Astrocyte (in vitro differentiated cells and primary cell): ENCODE data around the gene C6orf136. TPM values are rescaled to one million over a fixed set of nuclear protein-coding genes. Genes with fewer than 3 reads are reported as not detected.

Experiments
- DNase-seq: peaks from one replicate; pipeline ENCODE4 v3.0.0-alpha.2; 2010; ENCODE audit warnings: low read depth
- FAIRE-seq: peaks from 2 replicates; lab custom pipeline; 2011; peaks lifted over from hg19 to GRCh38; lab: Jason Lieb, UNC
- H2AFZ ChIP-seq: 2 replicates; pipeline ENCODE4 v1.6.0; 2012; ENCODE audit warnings: low read depth, low read length, inconsistent platforms
- H3K27ac ChIP-seq: 2 replicates; pipeline ENCODE4 v1.5.1; 2011; ENCODE audit warnings: low read depth, low read length, inconsistent platforms
- H3K27me3 ChIP-seq: 2 replicates; pipeline ENCODE4 v1.6.0; 2011; ENCODE audit warnings: low read length, inconsistent platforms; ENCODE audit not compliant: insufficient read depth
- H3K36me3 ChIP-seq: 2 replicates; pipeline ENCODE4 v1.5.1; 2011; ENCODE audit warnings: low read length, inconsistent platforms; ENCODE audit not compliant: insufficient read depth
- H3K4me1 ChIP-seq: 2 replicates; pipeline ENCODE4 v1.5.1; 2011; ENCODE audit warnings: low read length, inconsistent platforms; ENCODE audit not compliant: insufficient read depth
- H3K4me2 ChIP-seq: 2 replicates; pipeline ENCODE4 v1.6.0; 2012; ENCODE audit warnings: low read length, inconsistent platforms
- H3K4me3 ChIP-seq: 2 replicates; pipeline ENCODE4 v1.5.1; 2011; ENCODE audit warnings: low read depth, mild to moderate bottlenecking, low read length, inconsistent platforms; ENCODE audit not compliant: insufficient read depth
- H3K79me2 ChIP-seq: 2 replicates; pipeline ENCODE4 v1.6.0; 2012; ENCODE audit warnings: mild to moderate bottlenecking, low read length, inconsistent platforms; ENCODE audit not compliant: insufficient read depth
- H3K9ac ChIP-seq: 2 replicates; pipeline ENCODE4 v1.6.0; 2012; ENCODE audit warnings: mild to moderate bottlenecking, low read length, inconsistent platforms
- H3K9me3 ChIP-seq: 2 replicates; pipeline ENCODE4 v1.5.1; 2012; ENCODE audit warnings: low read depth, mild to moderate bottlenecking, low read length, inconsistent platforms; ENCODE audit not compliant: insufficient read depth
- H4K20me1 ChIP-seq: 2 replicates; pipeline ENCODE4 v1.6.0; 2012; ENCODE audit warnings: low read length, inconsistent platforms; ENCODE audit not compliant: insufficient read depth
- H3K27ac Mint-ChIP-seq: one replicate; pipeline ENCODE4 v1.8.0; 2021; ENCODE audit warnings: mild to moderate bottlenecking, mixed read lengths; ENCODE audit not compliant: unreplicated experiment
- H3K27me3 Mint-ChIP-seq: one replicate; pipeline ENCODE4 v1.8.0; 2021; ENCODE audit warnings: low read depth, mixed read lengths; ENCODE audit not compliant: unreplicated experiment
- H3K36me3 Mint-ChIP-seq: one replicate; pipeline ENCODE4 v1.8.0; 2021; ENCODE audit warnings: low read depth, mixed read lengths; ENCODE audit not compliant: unreplicated experiment
- H3K4me1 Mint-ChIP-seq: one replicate; pipeline ENCODE4 v1.8.0; 2021; ENCODE audit warnings: low read depth, mixed read lengths; ENCODE audit not compliant: unreplicated experiment
- H3K4me3 Mint-ChIP-seq: one replicate; pipeline ENCODE4 v1.8.0; 2021; ENCODE audit warnings: mild to moderate bottlenecking, moderate library complexity, mixed read lengths; ENCODE audit not compliant: unreplicated experiment
- H3K9me3 Mint-ChIP-seq: one replicate; pipeline ENCODE4 v1.8.0; 2021; ENCODE audit warnings: mild to moderate bottlenecking, mixed read lengths; ENCODE audit not compliant: unreplicated experiment
- EZH2 ChIP-seq: IDR thresholded peaks from 2 replicates; pipeline ENCODE4 v1.6.1; 2012; ENCODE audit warnings: mild to moderate bottlenecking, low read length, inconsistent platforms; ENCODE audit not compliant: insufficient read depth
- total RNA-seq: library from RNA; stranded (reverse); gene quantifications from 2 replicates; pipeline ENCODE4 v1.2.1, GENCODE V29; 2021
- TF ChIP-seq, protein P1 (sequence below): IDR thresholded peaks from 2 replicates; pipeline ENCODE4 v1.5.1; 2011; ENCODE audit warnings: low read depth, mild to moderate bottlenecking, inconsistent platforms, low read length, moderate library complexity; ENCODE audit not compliant: insufficient read depth

The C6orf136 gene
- total RNA-seq, 1 donor from 2014 or later = 12.7 TPM

DNA sequence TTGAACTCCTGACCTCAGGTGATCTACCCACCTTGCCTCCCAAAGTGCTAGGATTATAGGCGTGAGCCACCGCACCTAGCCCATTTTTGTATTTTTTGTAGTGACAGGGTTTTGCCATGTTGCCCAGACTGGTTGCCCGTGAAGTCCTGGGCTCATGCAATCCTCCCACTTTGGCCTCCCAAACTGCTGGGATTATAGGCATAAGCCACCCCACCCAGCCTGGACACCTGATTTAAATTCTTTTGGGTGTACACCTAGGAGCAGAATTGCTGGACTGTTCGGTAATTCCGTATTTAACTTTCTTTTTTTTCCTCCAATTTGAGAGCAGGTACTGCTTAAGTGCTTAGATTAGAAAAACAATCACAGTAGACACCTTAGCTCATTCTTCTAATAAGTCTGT is 49.5 kb downstream of the C6orf136 start:
- H3K4me1 ChIP-seq = peaks cover 8% of the 10 kb centered on the region
- H3K36me3 Mint-ChIP-seq = peaks cover 6% of the 10 kb centered on the region
- H3K79me2 ChIP-seq = no peaks in the 10 kb centered on the region
- no peak overlapping the region for H3K27ac Mint-ChIP-seq
- H2AFZ ChIP-seq = no peak overlapping the region
- H3K4me1 Mint-ChIP-seq = peaks cover 13% of the 10 kb centered on the region
- TF ChIP-seq, protein P1, sequence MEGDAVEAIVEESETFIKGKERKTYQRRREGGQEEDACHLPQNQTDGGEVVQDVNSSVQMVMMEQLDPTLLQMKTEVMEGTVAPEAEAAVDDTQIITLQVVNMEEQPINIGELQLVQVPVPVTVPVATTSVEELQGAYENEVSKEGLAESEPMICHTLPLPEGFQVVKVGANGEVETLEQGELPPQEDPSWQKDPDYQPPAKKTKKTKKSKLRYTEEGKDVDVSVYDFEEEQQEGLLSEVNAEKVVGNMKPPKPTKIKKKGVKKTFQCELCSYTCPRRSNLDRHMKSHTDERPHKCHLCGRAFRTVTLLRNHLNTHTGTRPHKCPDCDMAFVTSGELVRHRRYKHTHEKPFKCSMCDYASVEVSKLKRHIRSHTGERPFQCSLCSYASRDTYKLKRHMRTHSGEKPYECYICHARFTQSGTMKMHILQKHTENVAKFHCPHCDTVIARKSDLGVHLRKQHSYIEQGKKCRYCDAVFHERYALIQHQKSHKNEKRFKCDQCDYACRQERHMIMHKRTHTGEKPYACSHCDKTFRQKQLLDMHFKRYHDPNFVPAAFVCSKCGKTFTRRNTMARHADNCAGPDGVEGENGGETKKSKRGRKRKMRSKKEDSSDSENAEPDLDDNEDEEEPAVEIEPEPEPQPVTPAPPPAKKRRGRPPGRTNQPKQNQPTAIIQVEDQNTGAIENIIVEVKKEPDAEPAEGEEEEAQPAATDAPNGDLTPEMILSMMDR = no peak
- no peak for TF ChIP-seq EZH2
- H3K27me3 ChIP-seq = no peaks in the 10 kb centered on the region
- no peak for FAIRE-seq
- DNase-seq = no peak
- no peaks in the 10 kb centered on the region for H3K9me3 Mint-ChIP-seq
- H3K27me3 Mint-ChIP-seq = no peaks in the 10 kb centered on the region
- no peak overlapping the region for H3K4me3 Mint-ChIP-seq
- no peak overlapping the region for H3K4me2 ChIP-seq
- no peak overlapping the region for H3K27ac ChIP-seq
- no peak overlapping the region for H3K4me3 ChIP-seq
- no peaks in the 10 kb centered on the region for H4K20me1 ChIP-seq
- peaks cover 2% of the 10 kb centered on the region for H3K36me3 ChIP-seq
- H3K9ac ChIP-seq = no peak overlapping the region
- H3K9me3 ChIP-seq = no peaks in the 10 kb centered on the region

DNA sequence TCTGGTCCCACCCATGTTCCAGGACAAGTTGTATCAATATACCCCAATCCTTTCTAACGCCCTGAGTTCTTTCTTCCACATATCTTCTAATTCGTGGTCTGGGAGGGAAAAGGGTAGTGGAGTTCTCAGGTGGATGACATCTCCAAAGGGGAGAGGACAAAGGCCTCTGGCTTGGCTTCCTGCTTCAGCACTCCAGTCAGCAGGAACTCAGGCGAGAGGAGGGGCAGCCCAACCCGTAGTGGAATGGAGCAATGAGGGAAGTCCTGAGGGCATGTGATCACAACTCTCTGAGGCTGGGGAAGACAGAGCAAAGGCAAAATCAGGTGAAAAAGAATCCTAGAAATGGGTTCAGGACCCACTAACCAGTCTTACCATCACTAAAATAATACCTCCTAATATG is 53.4 kb downstream of the C6orf136 start:
- Histone ChIP-seq H3K4me3 (no peak overlapping the region), H3K27ac (no peak overlapping the region), H3K4me1 (peaks cover 2% of the 10 kb centered on the region), H3K9me3 (no peaks in the 10 kb centered on the region), H2AFZ (no peak overlapping the region), H3K36me3 (peaks cover 6% of the 10 kb centered on the region), H3K4me2 (no peak overlapping the region), H3K79me2 (no peaks in the 10 kb centered on the region), H4K20me1 (no peaks in the 10 kb centered on the region), H3K27me3 (no peaks in the 10 kb centered on the region), H3K9ac (no peak overlapping the region)
- Mint-ChIP-seq H3K27me3 (no peaks in the 10 kb centered on the region), H3K36me3 (peaks cover 23% of the 10 kb centered on the region), H3K9me3 (no peaks in the 10 kb centered on the region), H3K4me1 (peaks cover 3% of the 10 kb centered on the region), H3K27ac (peak overlapping the region; percentile 24), H3K4me3 (no peak overlapping the region)
- no peak for TF ChIP-seq EZH2
- TF ChIP-seq, protein P1 = no peak
- FAIRE-seq (no peak), DNase-seq (no peak)

Other genes with a start within 250 kb of the C6orf136 start
- 94.9 and 105 TPM in 2 replicates for gene HLA-E, start 157.6 kb upstream of the C6orf136 start, total RNA-seq
- gene GNL1, start 90.6 kb upstream of the C6orf136 start, total RNA-seq = 49.0 and 49.3 TPM in 2 replicates
- 11.0 and 13.0 TPM in 2 replicates for gene PRR3, start 89.8 kb upstream of the C6orf136 start, total RNA-seq
- 58.1 and 60.3 TPM in 2 replicates for gene ABCF1, start 75.7 kb upstream of the C6orf136 start, total RNA-seq
- gene PPP1R10, start 29.9 kb upstream of the C6orf136 start, total RNA-seq = 64.6 and 69.1 TPM in 2 replicates
- 28.0 and 29.3 TPM in 2 replicates for gene MRPS18B, start 29.3 kb upstream of the C6orf136 start, total RNA-seq
- gene ATAT1, start 20.3 kb upstream of the C6orf136 start, total RNA-seq = 15.7 and 16.6 TPM in 2 replicates
- 29.3 and 30.0 TPM in 2 replicates for gene DHX16, start 25.9 kb downstream of the C6orf136 start, total RNA-seq
- 145 and 156 TPM in 2 replicates for gene PPP1R18, start 39.5 kb downstream of the C6orf136 start, total RNA-seq
- gene NRM, start 43.9 kb downstream of the C6orf136 start, total RNA-seq = 12.2 and 12.8 TPM in 2 replicates
- 25.2 and 25.4 TPM in 2 replicates for gene MDC1, start 70.1 kb downstream of the C6orf136 start, total RNA-seq
- gene TUBB, start 73.2 kb downstream of the C6orf136 start, total RNA-seq = 815 and 887 TPM in 2 replicates
- gene FLOT1, start 95.6 kb downstream of the C6orf136 start, total RNA-seq = 77.6 and 85.2 TPM in 2 replicates
- gene IER3, start 97.4 kb downstream of the C6orf136 start, total RNA-seq = 216 and 221 TPM in 2 replicates
- gene DDR1, start 237.4 kb downstream of the C6orf136 start, total RNA-seq = 144 and 156 TPM in 2 replicates